ENCODE data around the gene NUP153.
"Not testable (repeated sequence)": the region's sequence is repeated elsewhere in the genome, so short reads cannot be mapped to it uniquely, and the experiment has no call there.

The NUP153 gene

DNA sequence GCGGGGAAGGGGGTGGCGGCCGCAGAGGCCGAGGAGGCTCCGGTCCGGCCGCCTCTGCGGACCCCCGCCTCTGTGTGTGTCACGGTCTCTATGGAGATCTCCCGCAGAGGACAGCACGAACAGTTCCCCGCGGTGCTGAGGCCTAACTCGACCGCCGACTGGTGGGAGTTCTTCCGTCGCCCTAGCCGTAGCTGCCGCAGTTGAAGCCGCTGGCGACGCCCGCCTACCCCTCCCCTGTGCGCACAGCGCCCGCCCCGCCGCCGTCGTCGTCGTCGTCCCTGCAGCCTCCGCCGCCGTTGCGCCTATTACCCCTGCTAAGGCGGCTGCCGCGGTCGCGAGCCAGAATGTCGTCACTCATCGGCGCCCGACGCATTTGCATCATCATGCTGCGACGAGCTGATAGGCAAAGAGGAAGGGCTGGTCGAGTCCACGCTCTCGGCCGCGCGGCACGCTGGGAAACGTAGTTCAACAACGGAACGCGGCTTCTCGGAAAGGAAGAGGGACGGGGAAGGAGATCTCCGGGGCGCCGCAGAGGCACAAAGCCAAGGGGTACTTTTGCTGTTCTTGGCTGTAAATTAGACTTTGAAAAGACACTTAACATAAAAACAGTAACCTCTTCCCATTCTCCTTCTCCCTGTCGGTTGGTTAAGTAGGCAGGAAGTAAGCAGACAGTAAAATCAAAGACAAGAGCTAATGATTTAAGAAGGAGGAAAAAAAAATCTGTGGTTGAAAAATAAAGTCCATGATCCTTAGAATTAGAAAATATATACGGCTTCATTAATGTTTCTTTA is at the start of gene NUP153:
NUP153 (minus strand) TSS at position 346 of the 791 bp plus-strand sequence. CDS start 538 bp downstream, outside the sequence.
- peak within 1 kb of the TSS; percentile 94 for H3K4me3 ChIP-seq (ENCODE audit: low read length, poor library complexity, severe bottlenecking)
- peak within 1 kb of the TSS; percentile 99 for H3K4me2 ChIP-seq (ENCODE audit: low read depth, low read length, poor library complexity, severe bottlenecking)
- no peaks in the 10 kb centered on the region for H3K36me3 ChIP-seq (ENCODE audit: insufficient read depth, low read length)
- H3K9me3 ChIP-seq (ENCODE audit: insufficient read depth, low read depth, low read length): no peaks in the 10 kb centered on the region
- peak within 1 kb of the TSS; percentile 94 for H2AFZ ChIP-seq (ENCODE audit: low read length)
- peaks cover 46% of the 10 kb centered on the region for H3K79me2 ChIP-seq (ENCODE audit: insufficient read depth, low read length)
- no peaks in the 10 kb centered on the region for H3K9me2 ChIP-seq (replicated peaks; ENCODE audit: low read depth, low read length)
- TF ChIP-seq EZH2phosphoT487 (IDR thresholded peaks at IDR 0.05; ENCODE audit: borderline replicate concordance): no peak
- TF ChIP-seq, protein P1, sequence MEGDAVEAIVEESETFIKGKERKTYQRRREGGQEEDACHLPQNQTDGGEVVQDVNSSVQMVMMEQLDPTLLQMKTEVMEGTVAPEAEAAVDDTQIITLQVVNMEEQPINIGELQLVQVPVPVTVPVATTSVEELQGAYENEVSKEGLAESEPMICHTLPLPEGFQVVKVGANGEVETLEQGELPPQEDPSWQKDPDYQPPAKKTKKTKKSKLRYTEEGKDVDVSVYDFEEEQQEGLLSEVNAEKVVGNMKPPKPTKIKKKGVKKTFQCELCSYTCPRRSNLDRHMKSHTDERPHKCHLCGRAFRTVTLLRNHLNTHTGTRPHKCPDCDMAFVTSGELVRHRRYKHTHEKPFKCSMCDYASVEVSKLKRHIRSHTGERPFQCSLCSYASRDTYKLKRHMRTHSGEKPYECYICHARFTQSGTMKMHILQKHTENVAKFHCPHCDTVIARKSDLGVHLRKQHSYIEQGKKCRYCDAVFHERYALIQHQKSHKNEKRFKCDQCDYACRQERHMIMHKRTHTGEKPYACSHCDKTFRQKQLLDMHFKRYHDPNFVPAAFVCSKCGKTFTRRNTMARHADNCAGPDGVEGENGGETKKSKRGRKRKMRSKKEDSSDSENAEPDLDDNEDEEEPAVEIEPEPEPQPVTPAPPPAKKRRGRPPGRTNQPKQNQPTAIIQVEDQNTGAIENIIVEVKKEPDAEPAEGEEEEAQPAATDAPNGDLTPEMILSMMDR (conservative IDR thresholded peaks at IDR 0.05; ENCODE audit: low read length): no peak
- H3F3A ChIP-seq (ENCODE audit: low read depth): peaks cover 7% of the 10 kb centered on the region; the same call in 1 of the 2 replicates
- peaks cover 31% of the 10 kb centered on the region for H4K20me1 ChIP-seq (ENCODE audit: insufficient read depth, low read length, poor library complexity, severe bottlenecking)
- H3K4me1 ChIP-seq (ENCODE audit: insufficient read depth, low read length, poor library complexity, severe bottlenecking): peaks cover 15% of the 10 kb centered on the region
- peak within 1 kb of the TSS; percentile 95 for H3K9ac ChIP-seq (ENCODE audit: low read depth, low read length, poor library complexity, severe bottlenecking)
- no peaks in the 10 kb centered on the region for H3K27me3 ChIP-seq (ENCODE audit: insufficient read depth, low read length, poor library complexity, severe bottlenecking)

DNA sequence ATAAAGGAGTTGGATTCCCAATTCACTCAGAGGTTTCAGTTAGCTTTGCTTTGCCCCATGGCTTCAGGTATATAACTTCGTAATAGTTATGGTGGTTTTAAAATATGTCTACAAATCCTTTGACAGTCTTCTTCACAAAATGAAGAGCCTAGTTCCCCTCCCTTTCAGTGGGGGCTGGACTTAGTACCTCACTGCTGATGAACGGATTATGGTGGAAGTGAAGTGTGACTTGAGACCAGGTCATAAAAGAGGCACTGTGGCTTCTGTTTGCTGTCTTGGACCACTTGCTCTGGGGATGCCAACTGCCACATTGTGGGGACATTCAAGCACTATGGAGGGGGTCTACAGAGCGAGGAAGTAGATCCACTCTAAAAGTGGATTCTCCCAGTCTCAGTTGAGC is 47.5 kb upstream of the NUP153 start:
- Histone ChIP-seq H3K9me2 (replicated peaks; ENCODE audit: low read depth, low read length) (no peaks in the 10 kb centered on the region), H3K4me2 (ENCODE audit: low read depth, low read length, poor library complexity, severe bottlenecking) (no peak overlapping the region), H3K9me3 (ENCODE audit: insufficient read depth, low read depth, low read length) (no peaks in the 10 kb centered on the region), H2AFZ (ENCODE audit: low read length) (no peak overlapping the region), H3K9ac (ENCODE audit: low read depth, low read length, poor library complexity, severe bottlenecking) (no peak overlapping the region), H4K20me1 (ENCODE audit: insufficient read depth, low read length, poor library complexity, severe bottlenecking) (no peaks in the 10 kb centered on the region), H3K4me1 (ENCODE audit: insufficient read depth, low read length, poor library complexity, severe bottlenecking) (no peaks in the 10 kb centered on the region), H3K27me3 (ENCODE audit: insufficient read depth, low read length, poor library complexity, severe bottlenecking) (no peaks in the 10 kb centered on the region), H3K36me3 (ENCODE audit: insufficient read depth, low read length) (no peaks in the 10 kb centered on the region), H3F3A (ENCODE audit: low read depth) (no peaks in the 10 kb centered on the region), H3K79me2 (ENCODE audit: insufficient read depth, low read length) (no peaks in the 10 kb centered on the region), H3K4me3 (ENCODE audit: low read length, poor library complexity, severe bottlenecking) (no peak overlapping the region)
- no peak for TF ChIP-seq EZH2phosphoT487 (IDR thresholded peaks at IDR 0.05; ENCODE audit: borderline replicate concordance)
- TF ChIP-seq, protein P1 (conservative IDR thresholded peaks at IDR 0.05; ENCODE audit: low read length): no peak

GRCh38 chr6:17745324-17745723 is 38.6 kb upstream of the NUP153 start:
- H3K4me3 ChIP-seq (ENCODE audit: low read length, poor library complexity, severe bottlenecking); H3K9me2 ChIP-seq (replicated peaks; ENCODE audit: low read depth, low read length); H3K4me2 ChIP-seq (ENCODE audit: low read depth, low read length, poor library complexity, severe bottlenecking); H4K20me1 ChIP-seq (ENCODE audit: insufficient read depth, low read length, poor library complexity, severe bottlenecking); H3F3A ChIP-seq (ENCODE audit: low read depth); H3K27me3 ChIP-seq (ENCODE audit: insufficient read depth, low read length, poor library complexity, severe bottlenecking); H3K79me2 ChIP-seq (ENCODE audit: insufficient read depth, low read length); H3K9ac ChIP-seq (ENCODE audit: low read depth, low read length, poor library complexity, severe bottlenecking); H2AFZ ChIP-seq (ENCODE audit: low read length); H3K4me1 ChIP-seq (ENCODE audit: insufficient read depth, low read length, poor library complexity, severe bottlenecking); H3K9me3 ChIP-seq (ENCODE audit: insufficient read depth, low read depth, low read length); H3K36me3 ChIP-seq (ENCODE audit: insufficient read depth, low read length): not testable (repeated sequence)

DNA sequence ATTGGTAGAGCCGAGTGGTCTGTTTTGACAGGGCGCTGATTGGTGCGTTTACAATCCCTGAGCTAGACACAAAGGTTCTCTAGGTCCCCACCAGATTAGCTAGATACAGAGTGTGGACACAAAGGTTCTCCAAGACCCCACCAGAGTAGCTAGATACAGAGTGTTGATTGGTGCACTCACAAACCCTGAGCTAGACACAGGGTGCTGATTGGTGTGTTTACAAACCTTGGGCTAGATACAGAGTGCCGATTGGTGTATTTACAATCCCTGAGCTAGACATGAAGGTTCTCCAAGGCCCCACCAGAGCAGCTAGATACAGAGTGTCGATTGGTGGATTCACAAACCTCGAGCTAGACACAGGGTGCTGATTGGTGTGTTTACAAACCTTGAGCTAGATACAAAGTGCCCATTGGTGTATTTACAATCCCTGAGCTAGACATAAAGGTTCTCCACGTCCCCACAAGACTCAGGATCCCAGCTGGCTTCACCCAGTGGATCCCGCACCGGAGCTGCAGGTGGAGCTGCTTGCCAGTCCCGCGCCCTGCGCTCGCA is 38.1 kb upstream of the NUP153 start:
- H3K9ac ChIP-seq (ENCODE audit: low read depth, low read length, poor library complexity, severe bottlenecking); H3F3A ChIP-seq (ENCODE audit: low read depth); H3K4me1 ChIP-seq (ENCODE audit: insufficient read depth, low read length, poor library complexity, severe bottlenecking); H3K9me2 ChIP-seq (replicated peaks; ENCODE audit: low read depth, low read length); H2AFZ ChIP-seq (ENCODE audit: low read length); H3K4me3 ChIP-seq (ENCODE audit: low read length, poor library complexity, severe bottlenecking); H3K27me3 ChIP-seq (ENCODE audit: insufficient read depth, low read length, poor library complexity, severe bottlenecking); H3K4me2 ChIP-seq (ENCODE audit: low read depth, low read length, poor library complexity, severe bottlenecking); H3K79me2 ChIP-seq (ENCODE audit: insufficient read depth, low read length); H3K9me3 ChIP-seq (ENCODE audit: insufficient read depth, low read depth, low read length); H4K20me1 ChIP-seq (ENCODE audit: insufficient read depth, low read length, poor library complexity, severe bottlenecking); H3K36me3 ChIP-seq (ENCODE audit: insufficient read depth, low read length): not testable (repeated sequence)
